HCT116 (cell line): ENCODE results near the gene E4F1. TPM values are rescaled to one million over a fixed set of nuclear protein-coding genes. Genes with fewer than 3 reads are reported as not detected.

Source experiments
- ATAC-seq: fragments of 200-7000 bp; cut with Tn5 transposase; 2 replicates; pipeline ENCODE4 v1.9.1; 2020; ENCODE audit warnings: mild to moderate bottlenecking, moderate library complexity
- BruUV-seq: library from RNA; stranded (reverse); fragments of 400-500 nt; replicated peaks from 2 replicates; lab custom pipeline; 2021; lab: Mats Ljungman, UMichigan
- CTCF ChIA-PET: fragments of 300-600 bp; sonication (Branson Sonifier 250); formaldehyde crosslinking; loops from one replicate; lab custom pipeline; 2021; ENCODE audit warnings: antibody characterized with exemption; lab: Charles Lee
- POLR2A ChIA-PET: fragments of 300-600, 350-600 bp; sonication (Branson Sonifier 250); formaldehyde crosslinking; loops from one replicate; lab custom pipeline; 2021; ENCODE audit warnings: antibody characterized with exemption; lab: Charles Lee
- RAD21 ChIA-PET, 2 experiments: fragments of 300-600 bp; sonication (Branson Sonifier 250); formaldehyde crosslinking; loops; one replicate each; lab custom pipeline; 2023; ENCODE audit warnings: low total read pairs in 2 of 2; ENCODE audit not compliant: uncharacterized antibody in 2 of 2, unreplicated experiment in 2 of 2, low non-redundant PET in 1 of 2; lab: Charles Lee
- DNase-seq: peaks from one replicate; pipeline ENCODE4 v3.0.0-alpha.2; 2010; ENCODE audit warnings: low read depth, low spot score
- H2AFZ ChIP-seq: fragments of 200-600 bp; shearing (Covaris generic), sonication (generic); 2 replicates; pipeline ENCODE4 v1.6.1; 2017; ENCODE audit warnings: low read depth, mixed run types, mixed read lengths, antibody characterized with exemption, low read length; ENCODE audit not compliant: poor library complexity, severe bottlenecking
- H3K27ac ChIP-seq: 2 replicates; pipeline ENCODE4 v1.5.1; 2012; ENCODE audit warnings: low read depth, low read length
- H3K27me3 ChIP-seq: fragments of 200-600 bp; sonication (generic); 2 replicates; pipeline ENCODE4 v1.6.1; 2016; ENCODE audit warnings: mixed run types, low read length, mixed read lengths; ENCODE audit not compliant: insufficient read depth
- H3K36me3 ChIP-seq, 2 experiments: fragments of 200-500 bp in 1 of 2; fragments of 200-600 bp in 1 of 2; sonication (Bioruptor generic) in 1 of 2; sonication (generic) in 1 of 2; 2 replicates each; pipeline versions ENCODE4 v1.5.1 to v1.6.1; 2014 to 2016; ENCODE audit warnings: low read length in 2 of 2, inconsistent platforms in 1 of 2, mixed read lengths in 1 of 2, mixed run types in 1 of 2; ENCODE audit not compliant: insufficient read depth in 2 of 2, control insufficient read depth in 1 of 2
- H3K4me1 ChIP-seq, 2 experiments: fragments of 200-600 bp in 1 of 2; sonication (generic) in 1 of 2; 2 replicates each; pipeline versions ENCODE4 v1.5.1 to v1.6.1; 2012 to 2017; ENCODE audit warnings: low read length in 2 of 2, inconsistent platforms in 1 of 2, mild to moderate bottlenecking in 1 of 2, mixed read lengths in 1 of 2, mixed run types in 1 of 2, moderate library complexity in 1 of 2; ENCODE audit not compliant: insufficient read depth in 2 of 2, control insufficient read depth in 1 of 2
- H3K4me2 ChIP-seq: fragments of 200-600 bp; sonication (generic); 2 replicates; pipeline ENCODE4 v1.6.1; 2017; ENCODE audit warnings: mixed run types, low read length, mixed read lengths
- H3K4me3 ChIP-seq, 2 experiments: fragments of 200-600 bp in 1 of 2; sonication (generic) in 1 of 2; replicated peaks in 1 of 2; 2 replicates each; pipeline ENCODE4 v1.5.1; 2011 to 2016; ENCODE audit warnings: low read length in 2 of 2, control low read depth in 1 of 2, low read depth in 1 of 2, mild to moderate bottlenecking in 1 of 2, mixed read lengths in 1 of 2, mixed run types in 1 of 2
- H3K79me2 ChIP-seq: fragments of 200-600 bp; sonication (generic); 2 replicates; pipeline ENCODE4 v1.6.1; 2017; ENCODE audit warnings: mild to moderate bottlenecking, mixed run types, low read length, moderate library complexity, mixed read lengths; ENCODE audit not compliant: insufficient read depth
- H3K9ac ChIP-seq: fragments of 200-600 bp; sonication (generic); 2 replicates; pipeline ENCODE4 v1.6.1; 2016; ENCODE audit warnings: low read length, mixed read lengths
- H3K9me2 ChIP-seq: fragments of 200-600 bp; sonication (generic), shearing (Covaris generic); 2 replicates; pipeline ENCODE4 v1.6.1; 2017; ENCODE audit warnings: mixed run types, mild to moderate bottlenecking, moderate library complexity; ENCODE audit not compliant: insufficient read depth
- H3K9me3 ChIP-seq, 2 experiments: fragments of 200-500 bp in 1 of 2; fragments of 200-600 bp in 1 of 2; sonication (Bioruptor generic) in 1 of 2; sonication (generic) in 1 of 2; 2 replicates each; pipeline ENCODE4 v1.6.1; 2014 to 2017; ENCODE audit warnings: low read length in 2 of 2, mixed read lengths in 2 of 2, inconsistent platforms in 1 of 2, low read depth in 1 of 2, mild to moderate bottlenecking in 1 of 2, mixed run types in 1 of 2, moderate library complexity in 1 of 2; ENCODE audit not compliant: control insufficient read depth in 1 of 2, insufficient read depth in 1 of 2
- H4K20me1 ChIP-seq: fragments of 200-600 bp; sonication (generic), shearing (Covaris generic); 2 replicates; pipeline ENCODE4 v1.6.1; 2017; ENCODE audit warnings: mixed run types, mild to moderate bottlenecking, moderate library complexity; ENCODE audit not compliant: insufficient read depth
- ATF3 ChIP-seq: IDR thresholded peaks from 2 replicates; pipeline ENCODE4 v1.6.1; 2012
- CBX3 ChIP-seq: IDR thresholded peaks from 2 replicates; pipeline ENCODE4 v1.6.1; 2012; ENCODE audit warnings: low read depth
- CEBPB ChIP-seq: IDR thresholded peaks from 2 replicates; pipeline ENCODE4 v1.6.1; 2012; ENCODE audit warnings: low read depth
- CTCF ChIP-seq, 3 experiments: fragments of 200-600 bp in 1 of 3; sonication (generic) in 1 of 3; IDR thresholded peaks in 2 of 3; conservative IDR thresholded peaks in 1 of 3; 2 replicates each; pipeline ENCODE4 v1.5.1; 2012 to 2017; ENCODE audit warnings: low read depth in 2 of 3, low read length in 2 of 3, antibody characterized with exemption in 1 of 3, borderline replicate concordance in 1 of 3, control low read depth in 1 of 3, mild to moderate bottlenecking in 1 of 3, mixed read lengths in 1 of 3, mixed run types in 1 of 3, moderate library complexity in 1 of 3; ENCODE audit not compliant: insufficient read depth in 1 of 3
- EZH2 ChIP-seq: fragments of 200-600 bp; sonication (generic); IDR thresholded peaks from 2 replicates; pipeline ENCODE4 v1.6.1; 2017; ENCODE audit warnings: antibody characterized with exemption, mixed run types
- EZH2phosphoT487 ChIP-seq: fragments of 200-600 bp; IDR thresholded peaks from 2 replicates; pipeline ENCODE4 v1.6.1; 2018; ENCODE audit warnings: antibody characterized with exemption, borderline replicate concordance
- FOSL1 ChIP-seq: IDR thresholded peaks from 2 replicates; pipeline ENCODE4 v1.6.1; 2012; ENCODE audit warnings: low read depth
- POLR2AphosphoS5 ChIP-seq: IDR thresholded peaks from 2 replicates; pipeline ENCODE4 v1.6.1; 2011; ENCODE audit warnings: mild to moderate bottlenecking, low read depth, low read length, moderate library complexity
- SIN3A ChIP-seq: IDR thresholded peaks from 2 replicates; pipeline ENCODE4 v1.6.1; 2012; ENCODE audit warnings: low read depth
- SP1 ChIP-seq: IDR thresholded peaks from 2 replicates; pipeline ENCODE4 v1.6.1; 2012; ENCODE audit warnings: low read depth
- SRF ChIP-seq: IDR thresholded peaks from 2 replicates; pipeline ENCODE4 v1.6.1; 2012; ENCODE audit warnings: low read depth
- TCF7L2 ChIP-seq: IDR thresholded peaks from 2 replicates; pipeline ENCODE4 v1.7.0; 2011; ENCODE audit warnings: borderline replicate concordance, inconsistent platforms; ENCODE audit not compliant: insufficient read depth, insufficient read length; ENCODE audit errors: extremely low read depth
- ZBTB33 ChIP-seq: IDR thresholded peaks from 2 replicates; pipeline ENCODE4 v1.6.1; 2011; ENCODE audit warnings: mild to moderate bottlenecking, low read length, moderate library complexity; ENCODE audit not compliant: insufficient replicate concordance; ENCODE audit errors: extremely low read depth
- ZFX ChIP-seq: fragments of 450-650 bp; IDR thresholded peaks from 2 replicates; pipeline ENCODE4 v1.6.1; 2017
- ZNF274 ChIP-seq: fragments of 200-500 bp; sonication (Bioruptor generic); IDR thresholded peaks from 2 replicates; pipeline ENCODE4 v1.6.1; 2014; ENCODE audit warnings: mild to moderate bottlenecking, low read depth, low read length, inconsistent platforms
- intact Hi-C: fragments of 100-400 bp; cut with micrococcal nuclease; formaldehyde crosslinking; loops from 2 replicates; pipeline ENCODE4 v1.10.0; 2022
- total RNA-seq: library from RNA; stranded (reverse); gene quantifications from one replicate; pipeline ENCODE4 v1.2.1, GENCODE V29; 2021; ENCODE audit not compliant: unreplicated experiment

Gene E4F1
- total RNA-seq, 1 experiment from 2014 or later: 40.7 TPM

- no peak overlapping the region for H3K4me3 ChIP-seq
- peaks cover 37% of the 10 kb centered on the region for H3K79me2 ChIP-seq
- intact Hi-C loops: no loop called here
- H2AFZ ChIP-seq: no peak overlapping the region
- no peak overlapping the region for H3K9ac ChIP-seq
- no peak overlapping the region for H3K4me2 ChIP-seq
- no peaks in the 10 kb centered on the region for H3K9me3 ChIP-seq
- H3K36me3 ChIP-seq: peaks cover 4 to 28% of the 10 kb centered on the region in 2 experiments; a peak in 3 of 4 replicates
- DNase-seq (no peak), ATAC-seq (no peak)
- no peaks in the 10 kb centered on the region for H3K9me2 ChIP-seq
- peaks cover 14 to 36% of the 10 kb centered on the region in 2 experiments for H3K4me1 ChIP-seq
- ChIA-PET POLR2A (no interaction called here), RAD21 (no interaction called here), CTCF (no interaction called here)
- H3K27ac ChIP-seq: no peak overlapping the region
- TF ChIP-seq EZH2phosphoT487: no peak
- no peak for TF ChIP-seq FOSL1
- no peak for TF ChIP-seq ZNF274
- no peak for TF ChIP-seq POLR2AphosphoS5
- TF ChIP-seq CEBPB: no peak
- no peak for TF ChIP-seq TCF7L2
- no peak for TF ChIP-seq EZH2
- TF ChIP-seq ZBTB33: no peak
- no peak for TF ChIP-seq CBX3
- no peak for TF ChIP-seq SP1
- no peak for TF ChIP-seq ZFX
- TF ChIP-seq ATF3: no peak
- no peak for TF ChIP-seq SIN3A
- TF ChIP-seq SRF: no peak
- no peak for TF ChIP-seq CTCF (IDR thresholded peaks at IDR 0.05 in 2 of 3, conservative IDR thresholded peaks at IDR 0.05 in 1 of 3; ENCODE audit: borderline replicate concordance in 1 of 3, insufficient read depth in 1 of 3, low read depth in 2 of 3, low read length in 2 of 3)
- H3K27me3 ChIP-seq: no peaks in the 10 kb centered on the region
- H4K20me1 ChIP-seq: peaks cover 8% of the 10 kb centered on the region; the same call in 1 of the 2 replicates
- no TSS peak for BruUV-seq
These were observed 15.5 kb upstream of the E4F1 start for GRCh38 chr16:2207872-2208271.
